SK-N-SH treated with all-trans-retinoic acid at 6 μM for 48 hours (cell line): ENCODE results near the gene ANO10.

ENCODE experiments used
- ARNTL ChIP-seq: fragments of 450-650 bp; formaldehyde crosslinking; IDR thresholded peaks from 2 replicates; pipeline ENCODE4 v1.5.0; 2020; ENCODE audit warnings: low read depth, mild to moderate bottlenecking, moderate library complexity, borderline replicate concordance
- ZNF70 ChIP-seq: fragments of 450-650 bp; formaldehyde crosslinking; IDR thresholded peaks from 2 replicates; pipeline ENCODE4 v1.5.0; 2020; ENCODE audit warnings: mild to moderate bottlenecking, moderate library complexity
- TF ChIP-seq, protein P1 (sequence below): fragments of 250-450 bp; sonication (Bioruptor Pico); IDR thresholded peaks from 2 replicates; pipeline ENCODE4 v1.5.1; 2021; ENCODE audit warnings: mild to moderate bottlenecking, moderate library complexity

DNA sequence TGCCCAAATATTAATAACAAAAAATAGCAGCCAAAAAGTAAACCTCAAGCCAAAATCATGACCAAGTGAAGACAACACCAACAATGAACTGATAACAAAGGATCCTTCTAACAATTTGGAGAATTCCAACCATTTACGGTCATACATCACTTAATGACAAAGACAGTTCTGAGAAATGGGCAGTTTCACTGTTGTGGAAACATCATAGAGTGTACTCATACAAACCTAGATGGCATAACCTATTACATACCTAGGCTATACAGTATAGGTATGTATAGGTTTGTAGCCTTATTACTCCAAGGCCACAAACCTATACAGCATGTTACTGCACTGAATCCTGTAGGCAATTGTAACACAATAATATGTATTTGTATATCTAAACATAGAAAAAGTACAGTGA, 12.4 kb downstream of the ANO10 start:
- TF ChIP-seq, protein P1, sequence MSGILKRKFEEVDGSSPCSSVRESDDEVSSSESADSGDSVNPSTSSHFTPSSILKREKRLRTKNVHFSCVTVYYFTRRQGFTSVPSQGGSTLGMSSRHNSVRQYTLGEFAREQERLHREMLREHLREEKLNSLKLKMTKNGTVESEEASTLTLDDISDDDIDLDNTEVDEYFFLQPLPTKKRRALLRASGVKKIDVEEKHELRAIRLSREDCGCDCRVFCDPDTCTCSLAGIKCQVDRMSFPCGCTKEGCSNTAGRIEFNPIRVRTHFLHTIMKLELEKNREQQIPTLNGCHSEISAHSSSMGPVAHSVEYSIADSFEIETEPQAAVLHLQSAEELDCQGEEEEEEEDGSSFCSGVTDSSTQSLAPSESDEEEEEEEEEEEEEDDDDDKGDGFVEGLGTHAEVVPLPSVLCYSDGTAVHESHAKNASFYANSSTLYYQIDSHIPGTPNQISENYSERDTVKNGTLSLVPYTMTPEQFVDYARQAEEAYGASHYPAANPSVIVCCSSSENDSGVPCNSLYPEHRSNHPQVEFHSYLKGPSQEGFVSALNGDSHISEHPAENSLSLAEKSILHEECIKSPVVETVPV (CRISPR knock-in tag) = no peak
- TF ChIP-seq ZNF70 (CRISPR knock-in tag) = no peak
- TF ChIP-seq ARNTL (CRISPR knock-in tag) = no peak
